Trophoblast cell (in vitro differentiated cells and primary cell): Measurements from ENCODE around the gene TUB.

Experiments used
- DNase-seq, 2 donors: peaks; one replicate each; pipeline ENCODE4 v3.0.0-alpha.2; 2016
- H2AFZ ChIP-seq: 2 replicates; pipeline ENCODE4 v1.6.1; 2013; ENCODE audit warnings: low read length, moderate library complexity, mild to moderate bottlenecking; ENCODE audit not compliant: insufficient read depth, poor library complexity
- H2AK5ac ChIP-seq: 2 replicates; pipeline ENCODE4 v1.6.1; 2013; ENCODE audit warnings: mild to moderate bottlenecking, low read length
- H2BK120ac ChIP-seq: 2 replicates; pipeline ENCODE4 v1.6.1; 2013; ENCODE audit warnings: low read length, mild to moderate bottlenecking, moderate library complexity; ENCODE audit not compliant: insufficient read depth, poor library complexity
- H2BK12ac ChIP-seq: 2 replicates; pipeline ENCODE4 v1.6.1; 2013; ENCODE audit warnings: mild to moderate bottlenecking, low read length, moderate library complexity
- H2BK5ac ChIP-seq: 2 replicates; pipeline ENCODE4 v1.6.1; 2013; ENCODE audit warnings: low read length, low read depth, moderate library complexity, mild to moderate bottlenecking; ENCODE audit not compliant: poor library complexity
- H3K14ac ChIP-seq: 2 replicates; pipeline ENCODE4 v1.6.1; 2013; ENCODE audit warnings: mild to moderate bottlenecking, low read length
- H3K18ac ChIP-seq: 2 replicates; pipeline ENCODE4 v1.6.1; 2013; ENCODE audit warnings: mild to moderate bottlenecking, low read length
- H3K23ac ChIP-seq: 2 replicates; pipeline ENCODE4 v1.6.1; 2013; ENCODE audit warnings: low read length
- H3K27ac ChIP-seq: 2 replicates; pipeline ENCODE4 v1.5.1; 2013; ENCODE audit warnings: low read depth, mild to moderate bottlenecking, inconsistent platforms, low read length, moderate library complexity
- H3K27me3 ChIP-seq: 2 replicates; pipeline ENCODE4 v1.6.1; 2013; ENCODE audit warnings: inconsistent platforms, mild to moderate bottlenecking, low read length, moderate library complexity; ENCODE audit not compliant: insufficient read depth
- H3K36me3 ChIP-seq, 2 experiments: 1 replicate in 1 of 2; 2 replicates in 1 of 2; pipeline ENCODE4 v1.6.1; 2013; ENCODE audit warnings: low read length in 2 of 2, mild to moderate bottlenecking in 2 of 2, moderate library complexity in 1 of 2; ENCODE audit not compliant: insufficient read depth in 2 of 2, control insufficient read depth in 1 of 2
- H3K4ac ChIP-seq: 2 replicates; pipeline ENCODE4 v1.6.1; 2013; ENCODE audit warnings: low read depth, mild to moderate bottlenecking, low read length, moderate library complexity
- H3K4me1 ChIP-seq, 2 experiments: 1 replicate in 1 of 2; 2 replicates in 1 of 2; pipeline ENCODE4 v1.6.1; 2013; ENCODE audit warnings: low read length in 2 of 2, mild to moderate bottlenecking in 2 of 2, moderate library complexity in 1 of 2; ENCODE audit not compliant: insufficient read depth in 2 of 2, control insufficient read depth in 1 of 2
- H3K4me2 ChIP-seq: 2 replicates; pipeline ENCODE4 v1.6.1; 2013; ENCODE audit warnings: inconsistent platforms, mild to moderate bottlenecking, low read length, moderate library complexity
- H3K4me3 ChIP-seq: 2 replicates; pipeline ENCODE4 v1.5.1; 2013; ENCODE audit warnings: mild to moderate bottlenecking, low read depth, low read length, inconsistent platforms
- H3K79me1 ChIP-seq: one replicate; pipeline ENCODE4 v1.6.1; 2013; ENCODE audit warnings: low read length
- H3K79me2 ChIP-seq: 2 replicates; pipeline ENCODE4 v1.6.1; 2013; ENCODE audit warnings: low read length, mild to moderate bottlenecking; ENCODE audit not compliant: control insufficient read depth, insufficient read depth, poor library complexity
- H3K9ac ChIP-seq: 2 replicates; pipeline ENCODE4 v1.6.1; 2013; ENCODE audit warnings: mild to moderate bottlenecking, low read length
- H3K9me3 ChIP-seq: 2 replicates; pipeline ENCODE4 v1.6.1; 2013; ENCODE audit warnings: low read depth, mild to moderate bottlenecking, control low read depth, inconsistent platforms, low read length; ENCODE audit not compliant: insufficient read depth
- H4K12ac ChIP-seq: 2 replicates; pipeline ENCODE4 v1.6.1; 2013; ENCODE audit warnings: low read depth, mild to moderate bottlenecking, low read length, moderate library complexity
- H4K8ac ChIP-seq: 2 replicates; pipeline ENCODE4 v1.6.1; 2013; ENCODE audit warnings: low read depth, mild to moderate bottlenecking, low read length, moderate library complexity
- H4K91ac ChIP-seq: one replicate; pipeline ENCODE4 v1.6.1; 2013; ENCODE audit warnings: low read depth, mild to moderate bottlenecking, low read length, moderate library complexity
- WGBS: extraction: QIAGEN DNeasy Blood & Tissue Kit; methylation state at CpG from one replicate; pipeline ENCODE4 v1.1.7; 2013; ENCODE audit warnings: missing lambda C conversion rate; ENCODE audit not compliant: insufficient read length, insufficient coverage; ENCODE audit errors: extremely low coverage; 5-methylcytosine and 5-hydroxymethylcytosine counted together

TUB gene

DNA sequence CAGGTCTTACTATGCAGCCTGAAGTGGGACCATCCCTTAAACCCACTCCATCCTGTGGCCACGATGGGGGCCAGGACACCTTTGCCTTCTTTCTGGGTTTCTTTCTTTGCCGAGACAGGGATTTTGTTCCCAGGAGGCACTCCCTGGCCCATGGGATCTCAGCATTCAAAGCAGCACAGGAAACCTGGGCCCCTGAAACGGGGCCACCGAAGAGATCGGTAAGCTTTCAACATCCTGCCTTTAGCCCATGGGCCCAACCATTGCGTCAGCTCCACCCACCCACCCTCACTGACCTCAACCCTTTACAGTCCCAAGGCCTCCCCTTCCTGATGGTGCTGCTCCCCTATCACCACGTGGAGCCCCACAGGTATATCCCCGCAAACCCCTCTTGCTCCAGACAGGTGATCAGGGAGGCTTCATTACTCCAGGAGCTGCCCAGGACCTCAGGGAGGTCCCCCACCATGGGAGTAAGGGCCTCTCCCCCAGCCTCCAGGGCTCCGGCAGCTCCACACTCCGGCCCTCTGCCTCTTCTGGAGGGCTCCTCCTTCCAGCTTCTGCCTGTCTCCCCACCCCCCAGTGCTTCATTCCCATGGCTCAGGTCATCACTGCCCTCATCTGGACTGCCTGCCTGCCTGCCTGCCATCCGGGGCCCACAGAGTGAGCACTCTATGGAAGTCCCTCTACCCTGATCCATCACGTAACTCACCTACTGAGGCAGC, 42.0 kb upstream of the TUB start:
- no peak overlapping the region for H4K8ac ChIP-seq
- no CpG with 5 or more reads among the region's 12 CpGs for WGBS
- H4K12ac ChIP-seq = no peak overlapping the region

DNA sequence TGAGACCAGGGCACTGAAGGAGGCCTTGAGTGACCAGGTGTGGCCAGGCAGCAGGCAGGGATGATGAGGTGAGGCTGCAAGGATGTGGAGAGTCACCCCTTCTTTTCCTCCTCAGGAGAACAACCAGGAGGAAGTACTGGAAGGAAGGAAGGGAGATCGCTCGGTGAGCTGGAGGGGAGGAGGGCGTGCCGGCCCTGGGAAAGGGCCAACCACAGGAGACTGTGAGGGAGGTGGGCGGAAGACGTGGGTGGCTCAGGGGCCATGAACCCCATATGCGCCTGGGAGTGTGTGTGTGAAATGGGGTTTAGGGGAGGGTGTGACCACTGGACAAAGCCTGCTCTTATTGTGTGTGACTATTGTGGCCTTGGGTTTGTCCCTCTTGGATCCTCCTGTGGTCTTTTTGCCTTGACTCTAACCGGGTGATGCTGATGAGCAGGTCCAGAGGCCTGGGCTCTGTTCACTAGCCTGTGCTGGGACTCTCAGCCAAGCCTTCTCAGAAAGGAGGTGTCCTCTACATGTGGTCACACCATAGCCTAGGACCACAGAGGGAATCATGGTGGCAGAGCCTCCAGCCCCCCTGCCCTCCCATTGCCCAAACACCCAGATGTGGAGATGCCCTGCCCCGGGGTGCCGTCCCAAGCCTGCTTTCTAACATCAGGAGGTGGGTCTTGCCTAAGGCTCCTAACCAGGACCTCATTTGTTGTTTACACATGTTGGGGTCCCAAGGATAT, 41.3 kb upstream of the TUB start:
- no peak overlapping the region for H3K18ac ChIP-seq

More for the DNA sequence above, 42.0 kb upstream of the TUB start:
- H3K79me1 ChIP-seq = no peaks in the 10 kb centered on the region
- no peak overlapping the region for H3K27ac ChIP-seq
- H3K9ac ChIP-seq = no peak overlapping the region
- DNase-seq = no peak
- no peaks in the 10 kb centered on the region for H3K4me1 ChIP-seq
- H3K36me3 ChIP-seq = no peaks in the 10 kb centered on the region
- no peaks in the 10 kb centered on the region for H3K9me3 ChIP-seq
- H3K4me2 ChIP-seq = no peak overlapping the region
- no peak overlapping the region for H3K18ac ChIP-seq
- no peak overlapping the region for H2BK5ac ChIP-seq
- H3K4me3 ChIP-seq = no peak overlapping the region
- no peak overlapping the region for H3K14ac ChIP-seq
- no peak overlapping the region for H2AFZ ChIP-seq
- no peak overlapping the region for H2BK12ac ChIP-seq
- H4K91ac ChIP-seq = no peak overlapping the region
- no peak overlapping the region for H2BK120ac ChIP-seq
- no peak overlapping the region for H2AK5ac ChIP-seq
- H3K23ac ChIP-seq = no peak overlapping the region
- no peaks in the 10 kb centered on the region for H3K79me2 ChIP-seq
- no peaks in the 10 kb centered on the region for H3K27me3 ChIP-seq
- H3K4ac ChIP-seq = no peak overlapping the region

DNA sequence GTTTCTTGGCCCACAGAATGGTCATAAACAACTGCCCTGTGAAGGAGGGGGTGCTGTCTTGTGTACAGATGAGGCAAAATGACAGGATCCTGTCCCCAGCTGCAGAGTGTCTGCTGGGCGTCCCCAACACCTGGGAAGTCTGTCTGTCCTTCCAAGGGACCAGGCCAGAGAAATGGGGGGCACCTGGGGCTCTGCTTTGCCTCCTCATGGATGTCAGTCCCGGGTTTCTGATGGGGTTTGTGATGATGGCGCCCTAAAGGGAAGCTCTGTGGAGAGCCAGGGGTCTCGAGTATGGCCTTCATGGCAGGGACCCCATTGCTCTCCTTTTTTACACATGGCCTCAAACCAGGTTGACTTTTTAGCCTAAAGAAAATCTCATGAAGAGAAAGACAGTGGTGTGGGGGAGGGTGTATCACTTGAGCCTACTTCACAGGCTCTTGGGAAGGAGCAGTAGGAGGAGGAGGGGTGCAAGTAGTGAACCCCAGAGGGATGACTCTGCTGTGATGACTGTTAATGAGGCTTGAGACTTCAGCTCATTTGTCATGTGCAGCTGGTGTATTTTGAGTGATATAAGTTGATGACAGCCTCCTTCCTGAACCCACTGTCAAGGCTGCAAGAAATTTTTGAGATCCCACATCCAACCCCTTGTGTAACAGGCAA, 40.6 kb upstream of the TUB start:
- Histone ChIP-seq H3K14ac (no peak overlapping the region), H3K9me3 (no peaks in the 10 kb centered on the region), H3K9ac (no peak overlapping the region), H2BK12ac (no peak overlapping the region), H3K18ac (no peak overlapping the region), H2BK120ac (no peak overlapping the region), H3K23ac (no peak overlapping the region), H4K8ac (no peak overlapping the region), H2BK5ac (no peak overlapping the region), H3K4me1 (no peaks in the 10 kb centered on the region), H3K79me2 (no peaks in the 10 kb centered on the region), H3K4ac (no peak overlapping the region), H3K4me2 (no peak overlapping the region), H4K91ac (no peak overlapping the region), H2AFZ (no peak overlapping the region), H3K79me1 (no peaks in the 10 kb centered on the region), H3K27ac (no peak overlapping the region), H3K27me3 (no peaks in the 10 kb centered on the region), H3K4me3 (no peak overlapping the region), H4K12ac (no peak overlapping the region), H2AK5ac (no peak overlapping the region), H3K36me3 (no peaks in the 10 kb centered on the region)
- no peak for DNase-seq
- no CpG with 5 or more reads among the region's 4 CpGs for WGBS

More for the DNA sequence above, 41.3 kb upstream of the TUB start:
- Histone ChIP-seq H3K9ac (no peak overlapping the region), H3K4ac (no peak overlapping the region), H4K12ac (no peak overlapping the region), H3K36me3 (no peaks in the 10 kb centered on the region), H3K79me1 (no peaks in the 10 kb centered on the region), H3K79me2 (no peaks in the 10 kb centered on the region), H3K27ac (no peak overlapping the region), H3K27me3 (no peaks in the 10 kb centered on the region), H2AK5ac (no peak overlapping the region), H4K91ac (no peak overlapping the region), H4K8ac (no peak overlapping the region), H2BK12ac (no peak overlapping the region), H3K14ac (no peak overlapping the region), H2BK120ac (no peak overlapping the region), H3K9me3 (no peaks in the 10 kb centered on the region), H2BK5ac (no peak overlapping the region), H3K23ac (no peak overlapping the region), H2AFZ (no peak overlapping the region), H3K4me2 (no peak overlapping the region), H3K4me3 (no peak overlapping the region), H3K4me1 (no peaks in the 10 kb centered on the region)
- no CpG with 5 or more reads among the region's 10 CpGs for WGBS
- no peak for DNase-seq

DNA sequence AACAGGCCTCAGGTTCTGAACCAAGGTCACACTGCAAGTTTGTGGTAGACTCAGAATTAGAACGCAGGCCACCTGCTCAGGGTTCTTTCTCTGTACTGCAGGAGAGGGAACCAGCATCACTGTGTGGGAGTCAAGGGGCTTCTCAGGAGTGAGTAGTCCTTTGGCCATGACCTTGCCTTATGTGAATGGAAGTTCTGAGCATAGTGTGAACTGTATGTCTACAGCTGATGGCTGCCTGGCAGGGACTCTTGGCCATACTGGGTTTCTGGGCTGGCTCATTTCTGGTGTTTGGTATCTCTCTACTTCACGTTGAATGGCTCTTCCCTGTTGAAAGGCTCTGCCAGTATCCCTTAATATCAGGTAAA, 40.1 kb upstream of the TUB start:
- WGBS = no CpG with 5 or more reads among the region's 2 CpGs
- no peak overlapping the region for H3K4me3 ChIP-seq
- no peak overlapping the region for H3K4ac ChIP-seq
- no peak overlapping the region for H2AK5ac ChIP-seq
- no peak overlapping the region for H4K8ac ChIP-seq
- H3K23ac ChIP-seq = no peak overlapping the region
- H3K36me3 ChIP-seq = no peaks in the 10 kb centered on the region
- H2AFZ ChIP-seq = no peak overlapping the region
- no peak overlapping the region for H3K18ac ChIP-seq
- no peaks in the 10 kb centered on the region for H3K4me1 ChIP-seq
- H3K79me2 ChIP-seq = no peaks in the 10 kb centered on the region
- no peaks in the 10 kb centered on the region for H3K9me3 ChIP-seq
- no peak overlapping the region for H4K91ac ChIP-seq
- no peak overlapping the region for H4K12ac ChIP-seq
- H3K27me3 ChIP-seq = no peaks in the 10 kb centered on the region
- no peak overlapping the region for H2BK120ac ChIP-seq
- no peak overlapping the region for H3K9ac ChIP-seq
- no peak overlapping the region for H2BK12ac ChIP-seq
- no peak for DNase-seq
- no peak overlapping the region for H3K27ac ChIP-seq
- H3K79me1 ChIP-seq = no peaks in the 10 kb centered on the region
- H3K14ac ChIP-seq = no peak overlapping the region
- H3K4me2 ChIP-seq = no peak overlapping the region
- H2BK5ac ChIP-seq = no peak overlapping the region
